HG03280 (cell line): ENCODE results near the gene C11orf21.
"Not testable (repeated sequence)": the region's sequence is repeated elsewhere in the genome, so short reads cannot be mapped to it uniquely, and the experiment has no call there.

Experiments
- ATAC-seq: cut with Tn5 transposase; IDR thresholded peaks from one replicate; pipeline ENCODE4 v1.9.1; 2021; ENCODE audit warnings: mild to moderate bottlenecking, moderate library complexity; ENCODE audit not compliant: unreplicated experiment

C11orf21 gene

DNA sequence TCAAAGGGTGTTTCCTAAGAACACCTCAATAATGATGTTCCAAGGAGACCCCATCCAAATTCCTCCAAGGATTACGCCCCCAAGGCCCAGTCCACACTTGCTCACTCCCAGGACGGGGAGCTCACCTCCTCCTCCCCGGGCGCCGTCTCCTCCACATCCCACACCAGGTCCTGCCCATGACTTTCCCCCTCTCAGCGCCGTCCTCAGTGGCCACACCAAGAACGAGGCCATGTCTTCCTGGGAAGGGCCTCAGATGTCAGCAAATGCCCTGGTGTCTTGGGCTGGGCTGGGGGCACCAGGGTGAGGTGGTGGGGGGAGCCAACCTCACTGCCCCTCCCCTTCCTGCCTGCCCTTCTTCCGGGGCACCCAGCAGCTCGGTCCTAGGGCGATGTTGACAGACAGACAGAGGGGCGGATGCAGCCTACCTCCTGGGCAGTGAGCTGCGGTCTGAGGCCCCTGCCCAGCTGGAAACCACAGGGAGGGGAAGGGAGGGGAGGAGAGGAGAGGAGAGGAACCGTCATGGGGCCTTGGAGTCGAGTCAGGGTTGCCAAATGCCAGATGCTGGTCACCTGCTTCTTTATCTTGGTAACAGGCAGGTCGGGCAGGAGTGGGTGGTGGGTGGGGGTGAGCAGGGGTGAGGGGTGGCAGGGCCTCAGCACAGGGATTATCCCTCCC is at the start of gene C11orf21, which contains the start of gene TSPAN32:
TSS of gene C11orf21 (minus strand) at position 288 of the 675 bp plus-strand sequence. CDS start at position 178, 110 bp downstream.
TSS of gene TSPAN32 (plus strand) at position 383 of the 675 bp plus-strand sequence. CDS start at position 520, 137 bp downstream.
- ATAC-seq = peak; percentile 40

DNA sequence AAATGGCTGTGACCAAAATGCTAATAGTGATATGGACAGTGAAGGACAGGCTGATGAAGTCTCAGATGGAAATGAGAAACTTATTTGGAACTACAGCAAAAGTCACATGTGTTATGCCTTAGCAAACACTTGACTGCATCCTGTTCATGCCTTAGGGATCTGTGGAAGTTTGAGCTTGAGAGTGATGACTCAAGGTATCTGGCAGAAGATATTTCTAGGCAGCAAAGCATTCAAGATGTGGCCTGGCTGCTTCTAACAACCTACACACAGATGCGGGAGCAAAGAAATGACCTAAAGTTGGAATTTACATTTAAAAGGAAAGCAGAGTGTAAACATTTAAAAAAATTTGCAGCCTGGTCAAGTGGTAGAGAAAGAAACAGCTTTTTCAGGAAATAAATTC is 47.3 kb upstream of the C11orf21 start:
- no peak for ATAC-seq

DNA sequence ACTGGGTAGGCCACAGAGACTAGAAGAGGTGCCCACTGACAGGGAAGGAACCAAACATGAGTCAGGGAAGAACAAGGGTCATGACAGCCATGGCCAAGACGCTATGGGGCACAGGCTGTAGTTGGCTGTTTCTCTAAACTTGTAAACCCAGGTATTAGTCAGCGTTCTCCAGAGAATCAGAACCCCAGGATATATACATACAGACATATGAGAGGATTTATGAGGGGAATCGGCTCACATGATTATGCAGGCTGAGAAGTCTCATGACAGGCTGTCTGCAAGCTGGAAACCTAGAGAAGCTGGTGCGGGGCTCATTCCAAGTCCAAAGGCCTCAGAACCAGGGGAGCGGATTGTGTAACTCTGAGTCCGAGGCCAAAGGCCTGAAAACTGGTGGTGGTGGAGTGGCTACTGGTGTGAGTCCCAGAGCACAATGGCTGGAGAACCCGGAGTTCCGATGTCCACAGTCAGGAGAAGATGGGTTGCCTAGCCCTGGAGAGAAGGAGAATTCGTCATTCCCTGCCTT is 45.7 kb upstream of the C11orf21 start:
- ATAC-seq = no peak

DNA sequence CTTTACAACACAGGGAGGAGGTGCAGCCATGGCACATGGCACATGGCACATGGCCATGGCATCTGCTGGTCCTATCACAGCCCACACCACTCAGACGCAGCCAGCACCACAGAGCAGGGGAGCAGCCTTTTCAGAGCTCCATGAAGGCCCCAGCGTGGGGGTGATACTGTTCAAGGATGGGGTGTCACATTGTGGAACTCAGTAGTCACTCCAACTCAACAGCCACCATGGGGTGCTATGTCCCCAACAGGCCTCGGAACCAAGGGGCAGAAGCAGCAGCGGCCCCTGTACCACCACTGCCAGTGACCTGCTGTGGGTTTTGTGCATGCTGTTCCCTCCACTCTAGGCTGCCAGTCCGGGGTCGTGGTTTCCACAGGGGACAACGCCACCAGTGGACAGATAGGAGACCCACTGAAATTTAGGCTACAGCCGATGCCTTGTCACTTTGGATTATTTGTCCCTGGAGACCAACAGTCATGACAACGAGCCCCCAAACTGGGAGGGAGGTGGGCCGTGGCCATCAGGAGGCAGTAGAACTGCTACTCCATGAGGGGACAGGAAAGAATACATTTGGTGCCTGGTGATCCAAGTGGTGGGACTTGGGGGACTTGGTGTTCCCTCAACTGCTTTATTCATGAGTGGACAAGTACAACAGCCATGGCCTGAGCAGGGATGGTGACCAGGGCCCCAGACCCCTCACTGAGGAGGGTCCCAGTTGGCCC is 45.0 kb upstream of the C11orf21 start:
- no peak for ATAC-seq

DNA sequence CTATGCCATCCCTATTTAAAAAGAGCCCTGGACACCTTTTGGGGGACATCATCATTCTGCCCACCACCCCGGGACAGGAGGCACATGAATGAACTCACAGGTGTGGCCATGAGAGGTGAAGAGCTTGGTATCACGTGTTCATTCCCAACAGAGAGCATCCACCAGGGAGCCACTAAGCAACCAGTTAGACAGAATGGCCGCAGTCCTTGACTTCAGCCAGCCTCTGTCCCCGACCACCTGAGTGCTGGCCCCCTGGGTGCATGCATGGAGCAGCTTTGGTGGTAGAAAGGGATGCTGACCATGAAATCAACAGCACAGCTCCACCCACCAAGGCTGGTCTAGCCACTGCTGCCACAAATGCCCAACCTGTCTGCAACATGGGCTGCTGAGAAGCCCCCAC is 44.3 kb upstream of the C11orf21 start:
- ATAC-seq = no peak

DNA sequence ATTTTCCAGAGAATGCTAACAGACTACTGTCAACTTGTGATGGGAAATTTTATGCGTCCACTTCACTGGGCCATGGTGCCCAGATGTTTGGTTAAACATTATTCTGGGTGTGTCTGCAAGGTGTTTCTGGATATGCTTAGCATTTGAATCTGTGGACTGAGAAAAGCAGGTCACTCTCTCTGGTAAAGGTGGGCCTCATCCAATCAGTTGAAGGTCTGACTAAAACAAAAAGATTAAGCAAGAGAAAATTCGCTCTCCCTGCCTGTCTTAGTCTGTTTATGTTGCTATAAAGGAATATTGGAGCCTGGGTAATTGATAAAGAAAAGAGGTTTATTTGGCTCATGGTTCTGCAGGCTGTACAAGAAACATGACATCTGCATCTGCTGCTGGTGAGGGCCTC is 43.3 kb upstream of the C11orf21 start:
- ATAC-seq = no peak

DNA sequence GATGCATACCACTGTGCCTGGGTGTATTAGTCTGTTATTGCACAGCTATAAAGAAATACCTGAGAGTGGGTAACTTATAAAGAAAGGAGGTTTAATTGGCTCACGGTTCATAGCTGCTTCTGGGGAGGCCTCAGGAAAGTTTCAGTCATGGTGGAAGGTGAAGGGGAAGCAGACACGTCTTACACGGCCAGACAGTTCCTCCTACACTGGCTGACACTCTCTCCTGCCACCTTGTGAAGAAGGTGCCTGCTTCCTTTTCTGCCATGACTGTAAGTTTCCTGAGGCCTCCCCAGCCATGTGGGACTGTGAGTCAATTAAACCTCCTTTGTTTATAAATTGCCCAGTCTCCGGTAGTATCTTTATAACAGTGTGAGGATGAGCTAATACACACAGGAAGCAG is 41.8 kb upstream of the C11orf21 start:
- ATAC-seq = no peak

DNA sequence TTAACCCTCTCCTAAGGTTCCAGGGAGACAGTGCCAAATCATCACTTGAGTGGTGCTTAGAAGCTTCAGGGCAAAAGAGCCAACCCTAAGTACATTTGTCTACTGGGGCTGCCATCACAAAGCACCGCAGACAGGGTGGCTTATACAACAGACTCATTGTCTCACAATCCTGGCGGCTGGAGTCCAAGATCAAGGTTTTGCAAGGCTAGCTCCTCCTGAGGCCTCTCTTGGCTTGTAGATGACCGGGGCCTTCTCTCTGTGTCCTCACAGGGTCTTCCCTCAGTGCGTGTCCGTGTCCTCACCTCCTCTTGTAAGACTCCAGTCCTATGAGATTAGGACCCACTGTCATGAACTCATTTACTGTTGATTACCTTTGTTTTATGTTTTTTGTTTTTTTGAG is 41.3 kb upstream of the C11orf21 start:
- no peak for ATAC-seq

DNA sequence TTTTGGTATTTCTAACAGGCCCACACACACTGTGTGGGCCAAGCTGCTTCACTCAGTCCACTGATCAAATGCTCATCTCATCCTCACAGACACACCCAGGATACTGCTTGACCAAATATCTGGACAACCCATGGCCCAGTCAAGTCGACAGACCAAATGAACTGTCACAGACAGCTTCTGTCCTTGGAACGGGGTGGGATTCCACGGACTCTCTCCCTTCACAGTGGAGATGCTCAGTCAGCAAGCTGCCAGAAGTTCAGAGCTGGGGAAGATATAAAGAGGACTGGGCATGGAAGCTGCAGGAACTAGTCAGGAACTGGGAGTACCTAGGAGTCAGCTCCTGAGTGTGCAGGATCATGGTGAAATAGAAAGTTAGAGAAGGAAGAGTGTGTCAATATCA is 40.8 kb upstream of the C11orf21 start:
- ATAC-seq = no peak

DNA sequence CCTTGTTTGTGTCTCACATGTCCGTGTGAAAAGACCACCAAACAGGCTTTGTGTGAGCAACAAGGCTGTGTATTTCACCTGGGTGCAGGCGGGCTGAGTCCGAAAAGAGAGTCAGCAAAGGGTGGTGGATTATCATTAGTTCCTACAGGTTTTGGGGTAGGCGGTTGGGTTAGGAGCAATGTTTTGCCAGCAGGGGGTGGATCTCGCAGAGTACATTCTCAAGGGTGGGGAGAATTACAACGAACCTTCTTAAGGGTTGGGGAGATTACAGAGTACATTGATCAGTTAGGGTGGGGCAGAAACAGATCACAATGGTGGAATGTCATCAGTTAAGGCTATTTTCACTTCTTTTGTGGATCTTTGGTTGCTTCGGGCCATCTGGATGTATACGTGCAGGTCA is 37.0 kb upstream of the C11orf21 start:
- not testable (repeated sequence) for ATAC-seq

DNA sequence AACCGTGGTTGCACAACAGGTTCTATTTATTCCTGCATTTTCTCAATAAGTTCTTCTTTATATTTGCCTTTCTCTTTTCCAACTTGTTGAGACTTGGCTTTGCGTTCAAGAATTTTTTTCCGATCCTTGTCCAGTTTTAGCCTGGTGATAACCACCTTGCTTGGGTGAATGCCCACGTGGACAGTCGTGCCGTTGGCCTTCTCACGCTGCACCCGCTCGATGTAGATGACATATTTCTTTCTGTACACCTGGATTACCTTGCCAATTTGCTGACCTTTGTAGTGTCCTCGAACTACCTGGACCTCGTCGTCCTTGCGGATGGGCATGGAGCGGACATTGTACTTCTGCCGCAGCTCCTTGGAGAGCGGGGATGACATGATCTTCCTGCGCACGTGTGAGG is 33.6 kb upstream of the C11orf21 start:
- not testable (repeated sequence) for ATAC-seq

DNA sequence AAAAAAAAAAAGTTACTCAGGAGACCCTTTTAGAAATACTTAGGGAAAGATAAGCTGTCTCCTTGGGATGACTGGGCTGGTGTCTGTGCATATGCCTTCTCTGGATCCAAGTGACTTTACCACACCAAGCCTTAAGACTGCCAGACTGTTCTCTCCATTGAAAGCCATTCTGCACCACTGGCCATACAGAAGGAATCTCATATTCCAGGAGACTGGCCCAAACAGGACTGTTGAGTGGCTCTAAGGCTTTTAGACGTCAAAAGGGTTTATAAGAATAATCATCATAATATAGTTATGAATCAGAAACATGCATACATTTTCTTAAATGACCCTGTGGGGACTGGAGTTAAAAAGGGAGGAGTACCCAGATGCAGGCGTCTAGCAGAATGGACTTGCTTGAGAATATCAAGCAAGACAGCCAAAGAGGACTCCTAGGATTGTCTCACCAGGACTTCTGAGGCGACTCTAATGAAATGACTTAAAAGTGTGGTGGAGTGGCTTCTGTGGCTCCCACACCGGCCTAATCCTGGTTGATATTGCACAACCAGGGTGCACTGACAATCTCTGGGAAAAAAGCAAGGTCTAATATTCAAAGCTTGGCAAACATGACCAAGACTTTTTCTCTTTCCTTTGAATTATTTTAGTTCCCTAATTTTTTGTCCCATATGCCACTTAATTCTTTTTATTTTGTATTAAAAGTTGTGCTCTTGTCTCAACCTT is 31.9 kb upstream of the C11orf21 start:
- not testable (repeated sequence) for ATAC-seq

DNA sequence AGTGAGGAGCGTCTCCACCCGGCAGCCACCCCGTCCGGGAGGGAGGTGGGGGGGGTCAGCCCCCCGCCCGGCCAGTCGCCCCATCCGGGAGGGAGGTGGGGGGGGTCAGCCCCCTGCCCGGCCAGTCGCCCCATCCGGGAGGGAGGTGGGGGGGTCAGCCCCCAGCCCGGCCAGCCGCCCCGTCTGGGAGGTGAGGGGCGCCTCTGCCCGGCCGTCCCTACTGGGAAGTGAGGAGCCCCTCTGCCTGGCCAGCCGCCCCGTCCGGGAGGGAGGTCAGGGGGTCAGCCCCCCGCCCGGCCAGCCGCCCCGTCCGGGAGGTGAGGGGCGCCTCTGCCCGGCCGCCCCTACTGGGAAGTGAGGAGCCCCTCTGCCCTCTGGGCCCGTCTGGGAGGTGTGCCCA is 30.9 kb upstream of the C11orf21 start:
- ATAC-seq = not testable (repeated sequence)

DNA sequence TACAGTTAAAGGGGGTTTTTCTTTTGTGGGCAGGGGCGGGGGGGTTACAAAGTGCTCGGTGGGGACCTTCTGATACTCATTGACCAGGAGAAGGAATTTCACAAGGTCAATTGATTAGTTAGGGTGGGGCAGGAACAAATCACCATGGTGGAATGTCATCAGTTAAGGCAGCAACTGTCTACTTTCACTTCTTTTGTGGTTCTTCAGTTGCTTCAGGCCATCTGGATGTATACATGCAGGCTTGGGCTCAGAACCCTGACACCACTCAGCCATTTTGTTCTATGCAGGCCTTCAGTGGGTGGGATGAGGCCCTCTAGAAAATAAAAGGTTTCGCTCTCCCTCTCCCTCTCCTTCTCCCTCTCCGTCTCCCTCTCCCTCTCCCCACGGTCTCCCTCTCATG is 29.7 kb upstream of the C11orf21 start:
- ATAC-seq = no peak

DNA sequence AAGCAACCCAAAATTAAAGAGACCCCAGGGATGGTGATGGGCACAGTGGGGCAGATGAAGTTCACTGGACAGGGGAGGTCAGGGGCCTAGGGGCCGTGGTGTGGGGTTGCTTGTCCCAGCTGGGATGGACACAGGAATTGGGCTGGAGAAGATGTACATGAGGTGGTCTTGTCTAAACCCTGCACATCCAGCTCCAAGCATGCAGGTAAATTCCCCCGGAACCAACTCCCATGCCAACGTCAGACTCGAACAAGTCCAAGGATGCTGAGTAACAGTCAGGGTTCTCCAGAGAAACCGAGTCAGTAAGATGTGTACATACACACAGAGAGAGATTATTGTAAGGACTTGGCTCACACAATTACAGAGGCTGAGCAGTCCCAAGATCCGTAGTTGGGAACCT is 29.0 kb upstream of the C11orf21 start:
- no peak for ATAC-seq

DNA sequence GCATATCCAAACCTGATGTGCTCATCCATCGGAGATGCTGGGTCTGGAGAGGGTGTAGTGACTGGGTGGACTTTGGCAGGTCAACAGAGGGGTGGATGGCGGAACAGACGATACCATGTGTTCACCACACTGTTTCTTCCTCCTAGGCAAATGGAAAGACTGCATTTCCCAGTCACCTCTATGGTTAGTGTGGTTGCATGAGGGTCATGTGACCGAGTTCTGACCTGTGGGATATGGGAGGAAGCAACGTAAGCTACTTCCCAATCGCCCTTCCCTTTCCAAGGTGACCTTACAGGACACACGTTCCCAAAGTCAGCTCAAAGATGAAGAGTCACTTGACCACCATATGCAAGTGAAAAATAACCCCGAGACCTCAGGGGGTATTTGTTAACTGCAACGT is 27.8 kb upstream of the C11orf21 start:
- ATAC-seq = no peak

DNA sequence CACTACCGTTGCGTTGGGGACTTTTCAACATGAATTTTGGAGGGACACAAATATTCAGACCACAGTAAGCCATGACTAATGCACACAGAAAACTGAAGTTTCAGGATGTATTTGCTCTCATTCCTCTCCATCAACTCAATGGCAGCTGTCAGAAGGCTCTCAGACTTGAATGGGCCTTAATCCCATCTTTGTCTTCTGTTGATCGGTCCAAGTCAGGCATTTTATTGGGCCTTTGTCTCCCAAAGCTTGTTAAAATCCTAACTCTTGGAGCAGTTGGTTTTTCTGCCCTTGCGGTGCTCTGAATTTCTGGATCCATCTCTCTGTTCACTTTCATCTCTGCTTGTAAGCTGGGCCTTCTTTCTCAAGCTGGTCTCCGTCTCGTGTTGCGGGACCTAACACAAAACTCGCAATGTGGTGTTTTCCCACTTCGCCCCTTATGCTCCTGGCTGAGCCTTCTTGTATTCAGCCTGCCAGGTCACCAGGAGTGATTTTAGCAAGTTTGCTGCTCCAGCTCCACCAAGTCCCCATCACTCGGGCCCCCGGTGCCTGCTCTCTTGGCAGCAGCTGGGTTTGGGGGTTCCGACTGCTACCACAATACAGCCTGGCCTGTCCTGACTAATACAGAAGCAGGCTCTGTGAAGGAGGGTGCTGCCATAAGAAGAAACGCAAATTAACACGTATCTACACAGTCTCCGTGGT is 27.1 kb upstream of the C11orf21 start:
- no peak for ATAC-seq

DNA sequence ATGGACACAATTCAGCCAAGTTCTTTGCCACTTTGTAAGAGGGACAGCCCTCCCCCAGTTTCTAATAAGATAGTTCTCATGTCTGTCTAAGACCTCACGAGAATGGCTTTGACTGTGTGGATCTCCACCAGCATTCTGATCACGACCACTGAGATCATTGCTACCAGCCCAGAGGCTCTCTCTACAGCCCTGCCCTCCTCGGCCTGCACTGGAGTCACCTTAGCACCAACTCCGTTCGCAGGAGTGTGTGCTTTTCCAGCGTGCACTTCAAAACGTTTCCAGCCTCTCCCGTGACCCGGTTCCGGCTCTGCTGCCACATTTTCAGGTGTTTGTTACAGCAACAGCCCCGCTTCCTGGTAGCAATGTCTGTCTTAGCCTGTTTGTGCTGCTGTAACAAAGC is 26.3 kb upstream of the C11orf21 start:
- no peak for ATAC-seq

DNA sequence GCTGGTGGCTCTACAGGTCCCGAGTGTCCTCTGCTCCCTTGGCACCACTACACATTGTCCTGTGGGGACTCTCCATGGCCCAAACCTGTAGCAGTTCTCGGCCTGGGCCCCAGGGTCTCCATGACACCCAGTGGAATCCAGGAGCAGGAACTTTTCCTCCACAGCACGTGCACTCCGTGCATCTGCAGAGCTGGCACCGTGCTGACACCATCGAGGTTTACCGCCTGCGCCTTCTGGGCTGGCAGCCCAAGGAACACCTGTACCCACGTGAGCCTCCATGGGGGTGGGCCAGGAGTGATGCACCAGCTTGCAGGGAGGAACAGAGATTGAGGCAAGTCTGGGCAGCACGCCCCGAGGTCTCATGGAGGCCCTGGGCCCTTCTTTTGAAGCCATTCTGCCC is 25.3 kb upstream of the C11orf21 start:
- no peak for ATAC-seq

DNA sequence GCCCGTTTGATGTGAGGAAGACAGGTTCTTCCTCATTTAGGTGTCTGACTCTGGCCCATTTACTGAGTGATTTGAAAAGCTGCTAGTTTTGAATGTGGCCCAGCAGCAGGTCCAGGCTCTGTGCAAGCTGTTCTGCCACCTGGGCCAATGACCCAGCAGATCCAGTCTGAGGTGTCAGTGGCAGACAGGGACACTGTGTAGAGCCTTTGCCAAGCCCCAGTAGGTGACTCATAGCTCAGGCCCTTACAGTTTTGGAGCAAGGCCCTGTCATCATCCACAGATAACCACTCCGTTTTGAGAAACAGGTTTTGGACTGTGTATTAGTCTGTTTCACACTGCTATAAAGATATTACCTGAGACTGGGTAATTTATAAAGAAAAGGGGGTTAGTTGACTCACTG is 24.0 kb upstream of the C11orf21 start:
- no peak for ATAC-seq

DNA sequence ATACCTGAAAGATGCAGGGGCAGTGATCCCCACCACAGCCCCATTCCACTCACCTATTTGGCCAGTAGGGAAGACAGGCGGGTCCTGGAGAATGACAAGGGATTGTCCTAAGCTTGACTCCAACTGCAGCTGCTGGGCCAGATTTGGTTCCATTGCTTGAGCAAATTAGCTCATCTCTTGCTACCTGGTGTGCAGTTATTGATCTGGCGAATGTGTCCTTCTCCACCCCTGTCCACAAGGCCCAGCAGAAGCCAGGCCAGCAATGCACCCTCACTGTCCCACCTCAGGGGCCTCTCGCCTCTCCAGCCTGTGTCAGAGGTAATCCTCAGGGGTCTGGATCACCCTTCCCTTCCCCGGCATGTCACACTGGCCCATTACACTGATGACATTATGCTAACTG is 23.4 kb upstream of the C11orf21 start:
- ATAC-seq = no peak
